Gastroesophageal sphincter (tissue), 3 donors: Measurements from ENCODE around the gene TAF11.

ENCODE experiments used
- EP300 ChIP-seq: sonication (generic); formaldehyde crosslinking; IDR thresholded peaks from one replicate; pipeline ENCODE4 v1.6.1; 2017; ENCODE audit warnings: antibody characterized with exemption, mild to moderate bottlenecking
- TF ChIP-seq, protein P1 (sequence below), 4 experiments: fragments of 200-600 bp in 2 of 4; fragments of 450-650 bp in 2 of 4; sonication (generic) in 1 of 4; IDR thresholded peaks; one replicate each; pipeline ENCODE4 v1.5.1; 2017 to 2019; ENCODE audit warnings: antibody characterized with exemption in 4 of 4, mild to moderate bottlenecking in 2 of 4, moderate library complexity in 2 of 4

GRCh38 chr6:34872332-34872731 is 15.5 kb downstream of the TAF11 start:
- TF ChIP-seq, protein P1, sequence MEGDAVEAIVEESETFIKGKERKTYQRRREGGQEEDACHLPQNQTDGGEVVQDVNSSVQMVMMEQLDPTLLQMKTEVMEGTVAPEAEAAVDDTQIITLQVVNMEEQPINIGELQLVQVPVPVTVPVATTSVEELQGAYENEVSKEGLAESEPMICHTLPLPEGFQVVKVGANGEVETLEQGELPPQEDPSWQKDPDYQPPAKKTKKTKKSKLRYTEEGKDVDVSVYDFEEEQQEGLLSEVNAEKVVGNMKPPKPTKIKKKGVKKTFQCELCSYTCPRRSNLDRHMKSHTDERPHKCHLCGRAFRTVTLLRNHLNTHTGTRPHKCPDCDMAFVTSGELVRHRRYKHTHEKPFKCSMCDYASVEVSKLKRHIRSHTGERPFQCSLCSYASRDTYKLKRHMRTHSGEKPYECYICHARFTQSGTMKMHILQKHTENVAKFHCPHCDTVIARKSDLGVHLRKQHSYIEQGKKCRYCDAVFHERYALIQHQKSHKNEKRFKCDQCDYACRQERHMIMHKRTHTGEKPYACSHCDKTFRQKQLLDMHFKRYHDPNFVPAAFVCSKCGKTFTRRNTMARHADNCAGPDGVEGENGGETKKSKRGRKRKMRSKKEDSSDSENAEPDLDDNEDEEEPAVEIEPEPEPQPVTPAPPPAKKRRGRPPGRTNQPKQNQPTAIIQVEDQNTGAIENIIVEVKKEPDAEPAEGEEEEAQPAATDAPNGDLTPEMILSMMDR (IDR thresholded peaks at IDR 0.05) = no peak
- TF ChIP-seq EP300 = no peak
